ENCODE measurements around the gene SLC25A26.

The SLC25A26 gene

GRCh38 chr3:66398228-66399025, 177.6 kb downstream of the SLC25A26 start:
- TF ChIP-seq CTCF (conservative IDR thresholded peaks at IDR 0.05) = no peak
- no peak for TF ChIP-seq ZFX (IDR thresholded peaks at IDR 0.05)
- no peak overlapping the region for H3K27ac ChIP-seq

GRCh38 chr3:66399529-66400232, 178.9 kb downstream of the SLC25A26 start:
- no peak for TF ChIP-seq CTCF (conservative IDR thresholded peaks at IDR 0.05)
- no peak overlapping the region for H3K27ac ChIP-seq

- TF ChIP-seq ZFX (IDR thresholded peaks at IDR 0.05) (no peak), CTCF (conservative IDR thresholded peaks at IDR 0.05) (no peak)
- H3K27ac ChIP-seq = no peak overlapping the region
Observed at GRCh38 chr3:66400411-66401156, 179.8 kb downstream of the SLC25A26 start.

DNA sequence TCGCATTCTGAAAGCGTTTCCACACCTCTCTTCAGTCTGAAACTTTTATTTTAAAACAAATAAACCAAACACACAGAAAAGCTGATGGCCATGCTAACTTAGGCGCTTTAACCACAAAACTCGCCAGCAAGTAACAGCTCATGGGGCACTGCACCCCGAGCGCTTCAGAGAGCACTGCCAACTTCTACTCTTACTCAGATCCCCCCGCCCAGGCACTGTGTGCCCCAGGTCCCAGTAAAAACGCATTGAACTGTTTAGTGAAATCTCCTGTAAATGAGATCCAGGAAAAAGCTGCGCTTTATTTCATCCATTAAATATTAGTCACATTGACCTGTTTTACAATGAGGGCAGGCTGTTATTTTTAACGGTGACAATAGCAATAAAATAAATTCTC, 180.4 kb downstream of the SLC25A26 start:
- H3K27ac ChIP-seq = no peak overlapping the region
- TF ChIP-seq CTCF (conservative IDR thresholded peaks at IDR 0.05) (no peak), ZFX (IDR thresholded peaks at IDR 0.05) (no peak)

DNA sequence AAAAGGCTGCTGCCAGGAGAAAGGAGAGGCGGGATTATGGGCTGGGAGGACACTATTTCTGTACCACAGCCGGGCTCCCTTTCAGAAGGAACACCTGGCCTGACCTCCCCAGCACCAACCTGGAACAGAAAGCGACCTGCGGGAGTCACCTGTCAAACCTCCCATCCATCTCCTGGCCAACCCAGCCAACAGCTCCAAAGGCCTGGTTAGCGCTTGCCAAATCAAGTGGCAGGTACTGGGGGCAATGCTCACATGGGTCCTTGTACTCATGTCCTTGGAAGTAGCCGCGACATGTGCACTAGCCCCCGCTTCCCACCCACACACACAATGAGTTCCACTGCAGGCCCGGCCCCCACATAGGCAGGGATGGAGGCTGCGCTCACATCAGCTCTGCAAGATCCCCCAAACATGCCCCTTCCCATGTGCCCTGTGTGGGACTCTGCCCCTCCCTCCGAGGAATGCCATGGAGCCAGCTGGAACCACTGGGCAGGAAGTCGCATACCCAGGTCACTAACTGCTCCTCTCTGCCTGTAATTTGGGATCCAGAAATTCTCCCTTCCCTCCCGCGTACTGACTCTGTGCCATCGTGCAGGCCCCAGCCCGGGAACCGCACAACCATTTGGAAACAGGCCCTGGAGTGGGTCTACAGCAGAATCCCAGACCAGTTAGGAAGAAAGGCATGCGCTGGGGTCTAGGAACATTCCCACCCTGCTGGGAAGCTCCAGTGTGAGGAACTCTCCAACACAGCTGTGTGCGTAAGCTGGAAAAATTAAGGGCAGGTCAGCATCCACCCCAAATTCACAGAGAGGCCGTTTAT, 181.1 kb downstream of the SLC25A26 start:
- no peak overlapping the region for H3K27ac ChIP-seq
- TF ChIP-seq CTCF (conservative IDR thresholded peaks at IDR 0.05) = no peak
- TF ChIP-seq ZFX (IDR thresholded peaks at IDR 0.05) = no peak

GRCh38 chr3:66402596-66403290, 181.9 kb downstream of the SLC25A26 start:
- H3K27ac ChIP-seq = no peak overlapping the region

More at GRCh38 chr3:66402596-66403290, 181.9 kb downstream of the SLC25A26 start:
- TF ChIP-seq CTCF (conservative IDR thresholded peaks at IDR 0.05) (no peak), ZFX (IDR thresholded peaks at IDR 0.05) (no peak)

Data from C4-2B (cell line).